Measurements from ENCODE around the gene SPOCD1. TPM values are rescaled to one million over a fixed set of nuclear protein-coding genes. Genes with fewer than 3 reads are reported as not detected.

The SPOCD1 gene
- total RNA-seq, 2 donors from 2014 or later, result 21.6 TPM; not detected in 1

- DNase-seq (ENCODE audit: low spot score), result no peak
- Histone ChIP-seq H3K27me3 (replicated peaks; ENCODE audit: insufficient read depth) (no peaks in the 10 kb centered on the region), H3K9me3 (no peaks in the 10 kb centered on the region), H3K36me3 (no peaks in the 10 kb centered on the region), H3K27ac (no peak overlapping the region), H3K4me1 (replicated peaks) (no peaks in the 10 kb centered on the region), H3K4me3 (no peak overlapping the region)
- 83% methylated on average over 9 of the region's 9 CpGs for WGBS
- intact Hi-C loops (cut with DNase I), result loop anchor here (10.0 kb wide), 1 partner anchor 165 kb away; no protein-coding TSS in a partner anchor
- TF ChIP-seq POLR2AphosphoS5 (IDR thresholded peaks at IDR 0.05) (no peak), POLR2A (IDR thresholded peaks at IDR 0.05) (no peak)
- TF ChIP-seq, protein P1, sequence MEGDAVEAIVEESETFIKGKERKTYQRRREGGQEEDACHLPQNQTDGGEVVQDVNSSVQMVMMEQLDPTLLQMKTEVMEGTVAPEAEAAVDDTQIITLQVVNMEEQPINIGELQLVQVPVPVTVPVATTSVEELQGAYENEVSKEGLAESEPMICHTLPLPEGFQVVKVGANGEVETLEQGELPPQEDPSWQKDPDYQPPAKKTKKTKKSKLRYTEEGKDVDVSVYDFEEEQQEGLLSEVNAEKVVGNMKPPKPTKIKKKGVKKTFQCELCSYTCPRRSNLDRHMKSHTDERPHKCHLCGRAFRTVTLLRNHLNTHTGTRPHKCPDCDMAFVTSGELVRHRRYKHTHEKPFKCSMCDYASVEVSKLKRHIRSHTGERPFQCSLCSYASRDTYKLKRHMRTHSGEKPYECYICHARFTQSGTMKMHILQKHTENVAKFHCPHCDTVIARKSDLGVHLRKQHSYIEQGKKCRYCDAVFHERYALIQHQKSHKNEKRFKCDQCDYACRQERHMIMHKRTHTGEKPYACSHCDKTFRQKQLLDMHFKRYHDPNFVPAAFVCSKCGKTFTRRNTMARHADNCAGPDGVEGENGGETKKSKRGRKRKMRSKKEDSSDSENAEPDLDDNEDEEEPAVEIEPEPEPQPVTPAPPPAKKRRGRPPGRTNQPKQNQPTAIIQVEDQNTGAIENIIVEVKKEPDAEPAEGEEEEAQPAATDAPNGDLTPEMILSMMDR (IDR thresholded peaks at IDR 0.05), result no peak
Measured at GRCh38 chr1:31799196-31799894, 16.5 kb downstream of the SPOCD1 start.

GRCh38 chr1:31798433-31799195 lies 17.2 kb downstream of the SPOCD1 start:
- TF ChIP-seq, protein P1 (IDR thresholded peaks at IDR 0.05), result no peak
- intact Hi-C loops (cut with DNase I), result loop anchor here (10.0 kb wide), 1 partner anchor 166 kb away; no protein-coding TSS in a partner anchor
- no peak for DNase-seq (ENCODE audit: low spot score)
- Histone ChIP-seq H3K36me3 (no peaks in the 10 kb centered on the region), H3K4me1 (replicated peaks) (no peaks in the 10 kb centered on the region), H3K9me3 (no peaks in the 10 kb centered on the region), H3K27ac (no peak overlapping the region), H3K27me3 (replicated peaks; ENCODE audit: insufficient read depth) (no peaks in the 10 kb centered on the region), H3K4me3 (no peak overlapping the region)
- WGBS, result 62% methylated on average over 17 of the region's 17 CpGs

- H3K36me3 ChIP-seq, result no peaks in the 10 kb centered on the region
- 73% methylated on average over 8 of the region's 8 CpGs for WGBS
- no peak overlapping the region for H3K4me3 ChIP-seq
- DNase-seq (ENCODE audit: low spot score), result no peak
- intact Hi-C loops (cut with DNase I), result loop anchor here (10.0 kb wide), 1 partner anchor 167 kb away; no protein-coding TSS in a partner anchor
- TF ChIP-seq POLR2AphosphoS5 (IDR thresholded peaks at IDR 0.05) (no peak), POLR2A (IDR thresholded peaks at IDR 0.05) (no peak)
- TF ChIP-seq, protein P1 (IDR thresholded peaks at IDR 0.05), result no peak
- no peaks in the 10 kb centered on the region for H3K9me3 ChIP-seq
- H3K27ac ChIP-seq, result no peak overlapping the region
- no peaks in the 10 kb centered on the region for H3K4me1 ChIP-seq (replicated peaks)
- no peaks in the 10 kb centered on the region for H3K27me3 ChIP-seq (replicated peaks; ENCODE audit: insufficient read depth)
Measured at GRCh38 chr1:31798086-31798432, 17.8 kb downstream of the SPOCD1 start.

- Histone ChIP-seq H3K4me1 (replicated peaks) (no peaks in the 10 kb centered on the region), H3K9me3 (no peaks in the 10 kb centered on the region), H3K27me3 (replicated peaks; ENCODE audit: insufficient read depth) (no peaks in the 10 kb centered on the region), H3K36me3 (no peaks in the 10 kb centered on the region), H3K27ac (no peak overlapping the region), H3K4me3 (no peak overlapping the region)
- no peak for TF ChIP-seq POLR2A (IDR thresholded peaks at IDR 0.05)
- TF ChIP-seq, protein P1 (IDR thresholded peaks at IDR 0.05), result no peak
- intact Hi-C loops (cut with DNase I), result loop anchor here (10.0 kb wide), 1 partner anchor 168 kb away; no protein-coding TSS in a partner anchor
- DNase-seq (ENCODE audit: low spot score), result no peak
- WGBS, result 87% methylated on average over 5 of the region's 5 CpGs
Measured at GRCh38 chr1:31797216-31797615, 18.6 kb downstream of the SPOCD1 start.

Measured in prostate gland (tissue), 2 donors.